HG03196 (cell line): ENCODE measurements around the gene LFNG.

Experiments used
- ATAC-seq: cut with Tn5 transposase; IDR thresholded peaks from one replicate; pipeline ENCODE4 v1.9.1; 2021; ENCODE audit not compliant: unreplicated experiment

The LFNG gene

DNA sequence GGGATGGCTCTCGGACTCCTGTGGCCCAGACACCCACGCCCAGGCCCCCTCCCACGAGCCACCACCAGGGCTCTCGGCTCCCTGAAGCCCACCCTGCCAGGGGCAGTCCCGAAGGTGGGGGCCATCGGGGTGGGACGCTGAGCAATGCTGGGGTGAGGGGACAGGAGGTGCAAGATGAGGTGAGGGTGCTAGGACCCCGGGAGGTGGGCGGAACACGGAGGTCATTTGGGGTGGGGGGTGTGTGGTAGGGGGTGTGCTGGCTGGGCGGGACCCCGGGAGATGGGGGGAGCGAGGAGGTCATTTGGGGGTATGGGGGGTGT lies 17.0 kb upstream of the LFNG start:
- no peak for ATAC-seq

- ATAC-seq = no peak
These were observed 16.3 kb upstream of the LFNG start for GRCh38 chr7:2503056-2503941.

- ATAC-seq = no peak
These were observed 15.3 kb upstream of the LFNG start for GRCh38 chr7:2504128-2504888.

GRCh38 chr7:2504889-2505375 lies 14.6 kb upstream of the LFNG start:
- no peak for ATAC-seq

DNA sequence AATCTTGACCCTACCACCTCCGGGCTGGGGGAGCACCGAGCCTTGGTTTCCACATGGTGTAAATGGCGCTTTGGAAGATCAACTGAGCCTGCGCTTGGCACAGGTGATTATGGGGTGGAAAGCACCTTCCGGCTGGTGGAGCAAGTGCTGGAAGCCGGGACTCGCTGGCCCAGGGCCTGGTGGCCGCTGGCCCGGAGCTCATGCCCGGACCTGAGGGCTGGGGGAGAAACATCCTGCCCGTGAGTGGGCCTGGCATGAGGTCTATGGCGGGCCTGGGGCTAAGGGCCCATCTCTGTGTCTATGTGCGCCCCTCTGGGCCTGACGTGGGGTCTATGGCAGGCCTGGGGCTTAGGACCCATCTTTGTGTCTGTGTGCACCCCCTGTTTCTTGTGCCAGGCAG lies 14.2 kb upstream of the LFNG start:
- no peak for ATAC-seq

- no peak for ATAC-seq
These were observed 12.2 kb upstream of the LFNG start for GRCh38 chr7:2507208-2507916.

DNA sequence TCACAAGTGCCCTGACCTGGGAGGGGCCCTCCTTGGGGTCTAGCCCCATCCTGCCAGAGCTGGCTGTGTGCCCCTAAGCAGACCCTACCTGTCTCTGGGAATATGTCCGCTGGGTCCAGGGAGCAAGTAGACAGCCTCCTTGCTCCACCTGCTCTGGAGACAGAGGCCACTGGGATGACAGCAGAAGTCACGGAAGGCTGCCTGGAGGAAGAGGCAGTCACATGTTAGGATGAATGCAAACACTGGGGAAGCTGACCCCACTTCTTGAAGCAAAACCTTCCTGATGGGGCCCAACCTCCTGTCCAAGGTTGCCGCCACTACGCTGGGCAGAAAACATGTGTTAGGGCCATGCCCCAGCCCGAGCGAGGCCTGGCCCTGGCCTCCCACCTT lies 11.7 kb upstream of the LFNG start:
- no peak for ATAC-seq

- ATAC-seq = no peak
These were observed 11.0 kb upstream of the LFNG start for GRCh38 chr7:2508327-2509215.

DNA sequence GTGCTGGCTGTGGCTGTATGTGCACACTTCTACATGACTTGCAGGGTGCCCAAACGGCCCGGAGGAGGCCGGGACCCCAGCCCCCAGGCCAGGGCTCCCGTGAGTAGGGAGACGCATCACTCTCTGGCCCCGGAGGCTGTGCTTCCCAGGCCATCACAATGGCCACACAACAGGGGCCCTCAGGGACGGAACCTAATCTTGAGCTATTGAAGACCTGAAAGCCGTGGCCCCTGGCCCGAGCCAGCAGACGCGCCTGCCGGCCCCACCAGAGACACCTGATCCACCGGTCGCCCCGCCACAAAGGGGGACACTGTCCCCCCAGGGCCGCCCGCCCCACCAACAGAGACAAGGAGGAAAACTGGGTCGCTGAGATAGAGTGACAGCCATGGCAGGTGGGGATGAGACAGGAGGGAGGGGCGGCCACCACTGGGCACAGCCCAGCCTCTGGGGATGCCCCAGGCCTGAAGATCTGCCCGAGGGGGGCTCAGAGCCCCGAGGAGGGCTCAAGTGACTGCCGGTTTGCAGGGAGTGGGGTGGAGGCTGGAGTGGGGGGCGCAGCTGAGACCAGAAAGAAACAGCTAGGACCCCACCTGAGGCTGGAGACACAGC lies 10.2 kb upstream of the LFNG start:
- no peak for ATAC-seq

DNA sequence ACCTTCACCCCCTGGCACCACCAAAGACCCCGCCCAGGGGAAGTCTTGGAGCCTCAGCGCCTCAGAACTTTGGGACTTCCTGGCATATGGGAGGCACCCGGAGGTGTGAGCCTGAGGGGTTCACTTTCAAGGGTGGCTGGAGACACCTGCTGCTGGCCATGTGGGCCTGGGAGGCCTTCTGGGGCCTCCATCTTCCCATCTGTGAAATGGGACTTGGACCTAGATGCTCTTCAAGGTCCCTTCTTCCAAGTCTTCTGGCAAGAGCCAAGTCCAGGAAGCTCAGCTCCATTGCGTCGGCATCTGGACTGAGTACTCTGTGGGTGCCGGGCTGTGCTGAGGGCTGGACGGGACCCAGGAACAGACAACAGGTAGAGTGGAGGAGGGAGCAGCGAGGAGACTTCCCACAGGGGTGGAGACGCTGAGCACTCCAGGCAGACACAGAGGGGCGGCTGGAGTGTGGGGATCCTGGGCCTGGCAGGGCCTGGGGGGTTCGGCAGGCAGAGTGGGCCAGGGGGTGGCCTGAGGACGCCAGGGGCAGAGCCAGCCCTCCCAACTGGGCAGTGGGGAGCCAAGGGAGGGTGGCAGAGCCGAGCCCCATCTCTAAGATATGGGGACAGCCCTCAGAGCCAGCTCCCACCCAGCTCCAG lies 9.3 kb upstream of the LFNG start:
- ATAC-seq = no peak

DNA sequence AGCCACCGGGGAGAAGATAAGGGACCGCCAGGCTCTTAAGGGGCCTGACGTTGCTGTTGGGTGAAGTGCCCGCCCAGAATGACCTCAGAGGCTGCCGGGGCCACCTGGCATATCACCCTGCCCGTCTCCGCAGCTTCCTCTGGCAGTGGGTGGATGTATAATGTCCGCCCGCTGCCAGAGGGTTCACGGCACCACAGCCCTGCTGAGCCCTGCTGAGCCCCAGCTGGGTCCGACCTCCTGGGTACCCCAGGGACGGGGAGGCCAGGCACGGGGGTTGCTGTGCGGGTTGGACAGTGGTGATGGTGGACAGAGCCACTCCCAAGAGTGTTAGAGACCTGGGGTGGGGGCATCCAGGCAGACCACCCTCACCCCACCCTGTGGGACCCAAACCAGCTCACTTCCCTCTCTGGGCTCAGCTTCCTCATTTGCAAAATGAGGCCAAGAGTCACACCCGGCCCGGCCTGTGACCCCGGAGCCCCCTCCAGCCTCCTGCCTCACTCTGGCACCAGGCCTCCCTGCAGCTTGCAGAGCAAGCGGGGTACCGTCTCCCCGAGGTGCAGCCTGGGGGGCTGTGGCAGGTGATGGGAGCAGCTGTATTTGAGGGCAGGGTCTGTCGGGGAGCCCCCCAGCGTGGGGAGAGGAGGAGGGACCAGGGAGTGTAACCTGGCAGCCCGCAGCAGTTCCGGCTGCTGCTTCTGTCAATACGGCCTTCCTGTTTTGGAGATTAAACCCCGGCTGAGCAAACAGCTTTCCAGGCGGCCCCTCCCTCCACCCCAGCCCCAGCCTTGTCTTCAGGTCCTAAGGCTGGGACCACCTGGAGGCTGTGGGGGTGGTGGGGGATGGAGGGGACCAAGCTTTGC lies 8.4 kb upstream of the LFNG start:
- ATAC-seq = no peak

DNA sequence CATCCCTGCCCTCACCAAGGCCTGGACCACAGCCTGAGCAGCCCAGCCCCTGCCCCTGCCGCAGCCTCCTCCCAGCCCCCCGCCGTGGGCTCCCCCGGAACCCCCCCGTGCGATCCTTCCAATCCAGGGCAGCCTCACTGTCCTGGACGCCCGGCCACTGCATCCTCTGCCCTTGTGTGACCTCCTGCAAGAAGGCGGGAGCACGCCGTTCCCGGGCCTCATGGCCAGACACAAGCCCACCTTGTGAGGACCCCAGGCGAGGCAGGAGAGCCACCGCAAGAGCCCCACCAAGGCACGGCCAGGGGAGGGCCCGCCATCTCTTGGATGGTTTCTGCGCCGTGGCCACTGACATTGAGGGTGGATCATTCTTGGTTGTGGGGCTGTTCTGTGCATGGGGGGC lies 7.8 kb upstream of the LFNG start:
- ATAC-seq = no peak

DNA sequence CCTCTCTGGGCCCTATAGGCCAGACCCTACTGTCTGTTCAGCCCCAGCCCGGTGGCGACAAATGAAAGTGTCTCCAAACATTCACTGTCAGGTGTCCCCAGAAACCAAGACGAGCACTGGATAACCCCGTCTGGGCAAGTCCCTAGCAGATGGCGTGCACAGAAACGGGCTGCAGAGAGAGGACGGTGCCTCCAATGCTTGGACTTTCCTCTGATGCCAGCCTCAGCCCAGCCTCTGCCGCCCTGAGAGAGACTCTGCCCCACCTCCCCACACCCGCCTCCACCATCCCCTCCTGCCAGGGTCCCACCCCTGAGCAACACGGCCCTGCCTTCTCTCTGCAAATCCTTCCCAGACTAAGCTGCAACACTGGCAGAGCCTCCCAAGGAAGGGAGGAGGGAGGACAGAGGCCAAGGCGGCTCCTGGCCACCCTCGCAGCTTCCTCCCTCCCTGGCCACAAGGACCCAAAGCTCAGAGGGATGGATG lies 7.4 kb upstream of the LFNG start:
- ATAC-seq = no peak

DNA sequence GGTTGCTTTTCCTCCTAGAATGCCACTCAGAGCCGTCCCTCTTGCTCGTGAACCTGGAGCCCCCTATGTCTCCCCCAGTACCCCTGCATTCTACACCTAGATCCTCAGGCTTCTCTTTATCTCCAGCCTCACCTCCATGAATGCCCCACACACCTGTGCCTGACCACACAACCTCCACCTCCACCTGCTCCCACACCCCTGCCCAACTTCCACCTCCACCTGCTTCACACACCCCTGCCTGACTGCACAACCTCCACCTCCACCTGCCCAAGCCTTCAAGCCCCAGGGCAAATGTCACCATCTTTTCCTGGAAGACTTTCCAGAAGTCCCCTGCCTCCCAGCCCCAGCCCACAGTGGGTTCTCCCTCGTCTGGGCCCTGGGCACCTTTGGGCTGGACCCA lies 6.9 kb upstream of the LFNG start:
- ATAC-seq = no peak

- ATAC-seq = no peak
These were observed 5.9 kb upstream of the LFNG start for GRCh38 chr7:2513702-2514101.

- ATAC-seq = no peak
These were observed 4.8 kb upstream of the LFNG start for GRCh38 chr7:2514473-2515423.

GRCh38 chr7:2515424-2516193 lies 4.0 kb upstream of the LFNG start:
- no peak for ATAC-seq
